HG03571 (cell line): ENCODE results near the gene CUEDC2.

ENCODE experiments used
- ATAC-seq: cut with Tn5 transposase; IDR thresholded peaks from one replicate; pipeline ENCODE4 v1.9.1; 2021; ENCODE audit not compliant: unreplicated experiment

CUEDC2 gene

DNA sequence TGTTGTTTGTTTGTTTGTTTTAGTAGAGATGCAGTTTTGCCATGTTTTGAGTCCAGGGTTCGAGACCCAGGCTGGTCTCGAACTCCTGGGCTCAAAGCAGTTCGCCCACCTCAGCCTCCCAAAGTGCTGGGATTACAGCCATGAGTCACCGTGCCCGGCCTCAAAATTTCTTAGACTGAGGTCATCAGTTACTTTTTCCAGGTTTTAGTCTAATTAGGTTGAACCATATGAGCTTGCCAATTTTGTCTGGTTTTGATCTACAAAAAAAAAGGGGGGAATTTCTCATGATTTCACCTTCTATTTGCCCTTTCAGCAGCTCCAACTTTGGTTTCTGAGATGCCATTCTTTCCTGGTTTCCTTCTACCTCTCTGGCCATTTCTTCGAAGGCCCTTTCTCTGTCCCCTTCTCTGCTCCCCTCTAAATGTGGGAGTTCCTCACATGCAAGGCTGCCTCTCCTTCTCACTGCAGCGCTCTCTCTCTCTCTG, 5.5 kb downstream of the CUEDC2 start:
- ATAC-seq: no peak

GRCh38 chr10:102425444-102425843, 6.9 kb downstream of the CUEDC2 start:
- no peak for ATAC-seq

DNA sequence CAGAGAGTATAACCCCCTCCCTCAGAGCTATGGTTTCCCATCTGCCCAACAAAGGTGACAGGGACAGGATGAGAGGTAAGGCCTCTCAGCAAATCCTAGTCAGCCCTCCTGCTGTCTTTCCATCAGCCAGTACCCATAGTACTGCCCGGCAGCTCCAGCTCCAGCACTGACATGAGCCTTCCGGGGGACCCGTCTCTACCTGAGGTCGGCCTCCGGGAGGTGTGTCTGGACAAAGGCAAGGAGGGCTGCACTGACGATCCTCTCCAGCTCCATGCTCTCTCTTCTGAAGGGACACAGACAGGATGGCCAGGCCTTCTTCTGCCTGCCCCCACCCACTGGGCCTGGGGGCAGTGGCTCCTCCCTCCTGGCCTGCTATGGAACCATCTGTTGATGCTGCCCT, 7.5 kb downstream of the CUEDC2 start:
- ATAC-seq: no peak

GRCh38 chr10:102424145-102424544, 8.2 kb downstream of the CUEDC2 start:
- ATAC-seq: no peak

DNA sequence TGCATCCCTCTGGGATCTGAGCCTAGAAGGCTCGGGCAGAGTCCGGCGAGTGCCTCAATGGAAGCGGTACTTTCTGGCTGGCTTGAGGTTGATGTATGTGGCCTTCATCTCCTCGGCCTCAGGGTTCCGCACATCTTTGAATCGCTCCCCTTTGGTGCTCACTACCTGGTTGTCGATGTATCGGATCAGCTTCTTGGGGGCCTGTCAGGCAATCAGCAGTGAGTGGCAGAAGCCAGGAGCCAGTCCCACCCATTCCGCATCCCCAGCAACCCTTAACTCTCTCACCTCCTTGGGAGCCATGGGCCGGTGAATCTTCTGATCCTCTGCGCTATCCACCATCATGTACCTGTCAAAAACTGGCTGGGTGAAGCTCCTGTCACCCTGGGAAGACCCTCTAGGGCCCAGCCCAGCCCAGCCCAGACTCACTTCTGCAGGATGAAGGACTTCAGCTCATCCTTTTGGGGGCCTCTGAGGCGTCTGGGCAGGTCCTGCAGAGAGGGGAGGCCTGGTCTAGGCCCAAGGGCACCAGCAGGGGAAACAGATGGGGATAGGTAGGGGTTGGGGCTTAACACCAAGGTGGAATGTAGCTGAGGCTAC, 8.9 kb downstream of the CUEDC2 start:
- ATAC-seq: no peak

DNA sequence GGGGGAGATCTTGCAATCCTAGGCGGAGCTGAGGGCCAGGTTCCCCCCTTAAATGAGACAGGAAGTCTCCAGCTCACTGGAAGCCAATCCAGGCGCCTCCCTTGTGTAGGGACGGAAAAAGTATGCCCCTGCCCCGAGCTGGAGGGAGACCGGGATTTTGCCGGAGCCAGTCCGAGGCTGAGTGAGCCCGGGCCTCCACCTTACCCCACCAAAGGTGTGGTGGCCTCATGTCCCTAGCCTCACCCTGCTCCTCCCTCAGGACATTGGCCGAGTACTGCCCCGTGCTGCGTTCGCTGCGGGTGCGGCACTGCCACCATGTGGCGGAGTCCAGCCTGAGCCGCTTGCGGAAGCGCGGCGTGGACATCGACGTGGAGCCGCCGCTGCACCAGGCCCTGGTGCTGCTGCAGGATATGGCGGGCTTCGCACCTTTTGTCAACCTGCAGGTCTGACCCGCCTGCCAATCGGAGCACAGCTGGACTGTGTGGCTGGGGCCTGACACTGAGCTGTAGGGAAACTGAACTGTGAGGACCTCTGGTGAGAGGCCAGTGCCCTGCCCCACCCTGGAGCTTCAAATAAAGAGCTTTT, 9.7 kb downstream of the CUEDC2 start:
- no peak for ATAC-seq

DNA sequence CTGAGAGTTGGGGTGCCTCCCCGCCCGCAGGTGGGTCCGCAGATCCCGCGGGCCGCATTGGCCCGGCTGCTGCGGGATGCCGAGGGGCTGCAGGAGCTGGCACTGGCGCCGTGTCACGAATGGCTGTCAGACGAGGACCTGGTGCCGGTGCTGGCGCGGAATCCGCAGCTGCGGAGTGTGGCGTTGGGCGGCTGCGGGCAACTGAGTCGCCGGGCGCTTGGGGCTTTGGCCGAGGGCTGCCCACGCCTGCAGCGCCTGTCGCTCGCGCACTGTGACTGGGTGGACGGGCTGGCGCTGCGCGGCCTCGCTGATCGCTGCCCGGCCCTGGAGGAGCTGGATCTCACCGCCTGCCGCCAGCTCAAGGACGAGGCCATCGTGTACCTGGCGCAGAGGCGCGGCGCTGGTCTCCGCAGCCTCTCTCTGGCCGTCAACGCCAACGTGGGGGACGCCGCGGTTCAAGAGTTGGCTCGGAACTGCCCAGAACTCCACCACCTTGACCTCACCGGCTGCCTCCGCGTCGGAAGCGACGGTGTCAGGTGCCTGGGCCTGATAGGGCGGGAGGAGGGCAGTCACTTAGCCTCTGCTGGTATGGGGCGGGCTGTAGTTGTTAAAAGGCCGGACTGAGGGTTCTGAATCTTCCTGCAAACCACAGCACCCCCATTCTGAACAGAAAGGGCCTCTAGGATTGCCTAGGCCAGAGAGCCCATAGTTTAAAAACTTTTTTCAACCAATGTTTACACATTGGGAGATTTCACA, 10.4 kb downstream of the CUEDC2 start:
- peak; percentile 0 for ATAC-seq

DNA sequence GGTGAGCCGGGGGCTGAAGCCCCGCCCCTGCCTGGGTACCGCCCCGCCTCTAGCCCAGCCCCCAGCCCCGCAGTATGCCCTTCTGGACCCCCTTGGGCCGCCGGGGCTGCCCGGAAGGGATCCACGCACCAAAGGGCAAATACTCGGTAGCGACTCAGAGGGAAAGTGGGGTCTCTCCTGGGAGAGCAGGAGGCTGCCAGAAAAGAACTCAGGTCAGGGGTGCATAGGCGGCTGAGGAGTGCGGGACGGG, 10.9 kb downstream of the CUEDC2 start:
- no peak for ATAC-seq

DNA sequence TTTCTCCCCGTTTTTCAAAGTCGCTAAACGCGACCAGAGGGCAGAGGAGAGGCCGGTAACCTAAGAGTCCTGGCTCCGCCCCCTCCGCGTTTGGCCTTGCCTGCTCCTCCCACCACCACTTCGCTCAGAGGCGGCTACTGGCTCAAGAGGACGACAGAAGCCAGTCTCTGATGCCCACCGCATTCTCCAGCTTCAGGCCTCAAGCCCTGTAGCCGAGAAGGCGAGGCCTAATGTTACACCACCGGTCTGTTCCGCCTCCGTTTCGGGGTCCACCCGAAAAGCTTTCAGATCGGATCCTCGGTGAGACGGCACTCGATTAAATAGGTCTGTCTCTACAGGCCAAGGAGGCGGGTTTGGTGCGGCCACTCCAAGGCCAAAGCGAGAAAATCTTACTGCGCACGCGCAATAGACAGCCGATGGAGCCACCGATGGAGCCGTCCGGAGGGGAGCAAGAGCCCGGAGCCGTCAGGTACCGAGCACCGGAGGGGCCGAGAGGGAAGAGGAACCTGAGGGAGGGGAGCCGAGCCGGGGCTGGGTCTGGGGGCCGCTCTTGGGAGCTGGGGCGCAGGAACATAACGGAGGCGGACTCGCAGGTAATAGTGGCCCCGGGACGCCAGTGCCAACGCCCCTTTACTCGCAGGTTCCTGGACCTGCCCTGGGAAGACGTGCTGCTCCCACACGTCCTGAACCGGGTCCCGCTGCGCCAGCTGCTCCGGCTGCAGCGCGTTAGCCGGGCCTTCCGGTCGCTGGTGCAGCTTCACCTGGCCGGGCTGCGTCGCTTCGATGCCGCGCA, 11.5 kb downstream of the CUEDC2 start, which contains the start of gene FBXL15:
Gene FBXL15, plus strand, starts transcription at position 123 of the 793 bp plus-strand sequence. Its CDS starts 294 bp downstream, at position 417.
- peak; percentile 58 for ATAC-seq

- no peak for ATAC-seq
Observed at GRCh38 chr10:102420181-102420713, 12.1 kb downstream of the CUEDC2 start.

GRCh38 chr10:102419269-102420180, 12.8 kb downstream of the CUEDC2 start:
- no peak for ATAC-seq

- no peak for ATAC-seq
Observed at GRCh38 chr10:102418622-102419268, 13.6 kb downstream of the CUEDC2 start, which contains the start of gene PSD. TSS of gene PSD (minus strand) at chr10:102418785. CDS start at chr10:102417038, 1,747 bp downstream.

GRCh38 chr10:102416695-102417094, 15.7 kb downstream of the CUEDC2 start:
- no peak for ATAC-seq

GRCh38 chr10:102416283-102416682, 16.1 kb downstream of the CUEDC2 start:
- no peak for ATAC-seq

GRCh38 chr10:102414749-102415148, 17.6 kb downstream of the CUEDC2 start:
- no peak for ATAC-seq

GRCh38 chr10:102413806-102414561, 18.4 kb downstream of the CUEDC2 start:
- no peak for ATAC-seq

DNA sequence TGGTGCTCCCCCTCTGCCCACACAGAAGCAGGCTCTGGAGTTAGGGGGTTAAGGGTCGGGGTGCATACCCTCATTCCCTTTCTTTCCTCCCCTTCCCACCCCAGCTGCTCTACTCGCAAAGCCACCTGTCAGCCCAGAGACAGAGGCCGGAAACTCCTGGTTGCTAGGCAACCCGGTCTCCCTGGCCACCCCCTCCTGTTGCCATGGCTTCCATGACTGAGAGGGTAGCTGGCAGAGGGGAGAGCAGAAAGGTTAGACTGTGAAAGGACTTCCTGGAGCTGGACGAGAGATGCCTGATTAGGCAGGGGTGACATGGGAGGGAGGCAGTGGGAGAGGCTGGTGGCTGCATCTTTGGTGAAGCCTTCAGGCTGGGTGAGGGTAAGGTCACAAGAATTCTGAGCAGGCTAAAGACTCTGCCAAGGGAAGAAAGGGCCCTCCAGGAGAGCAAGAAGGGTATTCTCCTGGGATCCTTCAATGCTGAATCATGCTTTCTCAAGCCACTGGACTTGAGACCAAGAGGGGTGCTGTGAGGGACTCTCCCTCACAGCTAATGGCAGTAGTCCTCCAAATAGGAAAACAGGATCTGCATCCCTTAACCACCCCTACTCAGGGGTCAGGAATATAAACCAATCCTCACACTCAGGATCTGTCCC, 19.2 kb downstream of the CUEDC2 start:
- no peak for ATAC-seq

DNA sequence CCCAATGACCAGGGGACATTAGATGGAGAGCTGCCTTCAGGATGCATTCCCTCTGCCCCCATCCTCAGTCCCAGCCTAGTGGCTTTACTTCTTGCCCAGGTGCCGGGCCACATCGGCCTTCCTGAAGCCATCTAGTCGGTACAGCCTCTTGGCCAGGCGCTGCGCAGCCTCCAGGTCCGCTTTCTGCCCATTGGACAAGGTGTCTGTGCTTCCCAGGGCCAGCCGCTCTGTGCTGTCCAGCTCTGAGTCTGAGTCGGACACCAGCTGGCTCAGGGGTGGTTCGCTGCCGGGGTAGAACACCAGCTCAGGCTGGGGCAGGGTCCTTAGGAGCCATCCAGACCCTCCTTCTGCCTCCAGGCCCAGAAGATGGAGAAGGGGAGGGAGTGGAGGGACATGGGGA, 20.1 kb downstream of the CUEDC2 start:
- ATAC-seq: no peak
